ES-I3 (cell line): ENCODE measurements around the gene IFI30.
A peak's percentile ranks its signal among the peaks of the same experiment; 100 is the strongest.
"Not testable (repeated sequence)": the region's sequence is repeated elsewhere in the genome, so short reads cannot be mapped to it uniquely, and the experiment has no call there.

Experiments
- H3K36me3 ChIP-seq: 2 replicates; pipeline ENCODE4 v1.6.1; 2013; ENCODE audit warnings: mild to moderate bottlenecking, low read length, control low read depth, moderate library complexity; ENCODE audit not compliant: insufficient read depth
- H3K4me1 ChIP-seq: 2 replicates; pipeline ENCODE4 v1.6.1; 2013; ENCODE audit warnings: mild to moderate bottlenecking, control low read depth, low read length; ENCODE audit not compliant: insufficient read depth
- H3K9ac ChIP-seq: 2 replicates; pipeline ENCODE4 v1.6.1; 2013; ENCODE audit warnings: low read depth, mild to moderate bottlenecking, low read length, moderate library complexity
- H3K9me3 ChIP-seq: 2 replicates; pipeline ENCODE4 v1.6.1; 2013; ENCODE audit warnings: mild to moderate bottlenecking, low read length, moderate library complexity; ENCODE audit not compliant: control insufficient read depth, insufficient read depth

Gene IFI30

DNA sequence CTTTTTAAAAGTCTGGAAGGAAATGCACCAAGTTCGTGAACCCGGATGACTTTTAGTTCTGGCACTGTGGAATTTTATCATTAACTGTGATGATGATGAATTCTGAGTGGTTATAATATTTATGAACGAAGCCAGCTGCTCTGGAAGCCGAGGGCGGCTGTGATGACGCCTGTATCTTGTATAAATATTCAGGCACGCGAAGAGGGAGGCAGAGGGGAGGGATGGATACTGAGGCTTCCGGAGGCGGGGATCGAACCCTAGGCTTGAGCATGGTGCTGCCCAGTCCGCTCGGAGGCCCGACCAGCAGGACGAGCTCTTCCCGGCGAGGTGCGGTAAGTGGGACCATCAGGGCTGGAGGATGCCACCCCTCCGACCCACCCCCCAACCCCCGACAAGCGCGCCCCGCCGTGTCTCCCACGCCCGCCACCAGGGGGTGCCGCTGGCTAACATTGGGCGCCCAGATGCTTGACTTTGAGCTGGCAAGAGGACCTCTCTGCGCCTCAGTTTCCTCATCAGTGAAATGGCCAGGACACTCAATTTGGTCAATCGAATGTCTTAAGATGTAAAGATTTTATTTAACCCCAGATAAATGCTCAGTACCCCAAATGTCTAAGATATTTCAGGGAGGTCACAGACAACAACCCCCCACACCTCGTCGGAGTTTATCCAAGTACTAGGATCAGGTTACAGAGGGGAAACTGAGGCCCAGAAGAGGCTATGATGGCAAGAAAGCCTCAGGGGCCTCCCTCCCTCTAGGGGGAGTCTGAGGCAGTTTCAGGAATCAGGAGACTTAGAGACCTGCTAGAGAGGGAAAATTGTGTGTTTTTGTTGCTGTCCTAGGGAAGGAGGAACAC is 34.7 kb downstream of the IFI30 start:
- no peaks in the 10 kb centered on the region for H3K36me3 ChIP-seq
- H3K4me1 ChIP-seq, result no peaks in the 10 kb centered on the region; the same call in 1 of the 2 replicates
- no peaks in the 10 kb centered on the region for H3K9me3 ChIP-seq
- peak overlapping the region; percentile 15; the same call in 1 of the 2 replicates for H3K9ac ChIP-seq

DNA sequence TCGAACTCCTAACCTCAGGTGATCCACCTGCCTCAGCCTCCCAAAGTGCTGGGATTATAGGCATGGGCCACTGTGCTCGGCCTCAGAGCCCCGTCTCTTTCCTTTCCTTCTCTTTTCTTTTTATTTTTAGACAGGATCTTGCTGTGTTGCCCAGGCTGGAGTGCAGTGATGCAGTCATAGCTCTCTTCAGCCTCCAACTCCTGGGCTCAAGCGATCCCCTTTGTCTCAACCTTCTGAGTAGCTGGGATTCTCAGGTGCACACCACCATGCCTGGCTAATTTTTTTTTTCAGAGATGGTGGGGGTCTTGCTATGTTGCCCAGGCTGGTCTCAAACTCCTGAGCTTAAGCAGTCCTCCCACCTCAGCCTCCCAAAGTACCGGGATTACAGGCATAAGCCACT is 36.3 kb downstream of the IFI30 start:
- not testable (repeated sequence) for H3K4me1 ChIP-seq, H3K36me3 ChIP-seq, H3K9me3 ChIP-seq, H3K9ac ChIP-seq

- Histone ChIP-seq H3K36me3 (no peaks in the 10 kb centered on the region), H3K9ac (no peak overlapping the region), H3K9me3 (no peaks in the 10 kb centered on the region)
These were observed 38.1 kb downstream of the IFI30 start for GRCh38 chr19:18211683-18212082.

DNA sequence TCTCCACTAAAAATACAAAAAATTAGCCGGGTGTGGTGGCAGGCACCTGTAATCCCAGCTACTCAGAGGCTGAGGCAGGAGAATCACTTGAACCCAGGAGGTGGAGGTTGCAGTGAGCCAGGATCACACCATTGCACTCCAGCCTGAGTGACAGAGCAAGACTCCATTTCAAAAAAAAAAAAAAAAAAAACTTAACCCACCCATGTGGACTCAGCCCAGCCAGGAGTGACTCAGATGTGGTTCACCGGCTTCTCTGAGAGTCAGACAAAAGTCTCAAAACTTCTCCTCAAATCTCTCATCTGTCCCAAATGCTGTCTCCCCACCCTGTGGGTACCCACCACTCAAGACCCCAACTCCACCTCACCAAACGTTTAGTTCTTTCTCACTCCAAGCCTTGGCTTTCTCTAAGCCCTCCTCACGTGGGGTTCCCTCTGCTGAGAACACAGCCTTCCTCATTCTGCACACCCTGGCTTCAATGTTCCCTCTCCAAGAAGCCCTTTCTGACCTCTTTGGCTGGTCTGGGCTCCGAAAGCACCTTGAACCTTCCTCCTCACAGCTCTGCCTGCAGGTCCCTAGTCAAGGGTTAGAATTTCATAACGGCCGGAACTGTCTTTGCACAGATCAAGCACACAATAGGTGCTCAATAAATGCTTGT is 41.3 kb downstream of the IFI30 start:
- Histone ChIP-seq H3K9ac (no peak overlapping the region), H3K4me1 (no peaks in the 10 kb centered on the region), H3K9me3 (no peaks in the 10 kb centered on the region), H3K36me3 (no peaks in the 10 kb centered on the region)

More at GRCh38 chr19:18211683-18212082, 38.1 kb downstream of the IFI30 start:
- no peaks in the 10 kb centered on the region for H3K4me1 ChIP-seq

GRCh38 chr19:18216789-18217188 is 43.2 kb downstream of the IFI30 start:
- Histone ChIP-seq H3K9ac (no peak overlapping the region), H3K36me3 (no peaks in the 10 kb centered on the region), H3K4me1 (no peaks in the 10 kb centered on the region), H3K9me3 (no peaks in the 10 kb centered on the region)

GRCh38 chr19:18218159-18218558 is 44.5 kb downstream of the IFI30 start:
- no peaks in the 10 kb centered on the region for H3K9me3 ChIP-seq
- no peak overlapping the region for H3K9ac ChIP-seq
- no peaks in the 10 kb centered on the region; the same call in 1 of the 2 replicates for H3K4me1 ChIP-seq
- H3K36me3 ChIP-seq, result no peaks in the 10 kb centered on the region

- Histone ChIP-seq H3K9me3 (no peaks in the 10 kb centered on the region), H3K9ac (no peak overlapping the region), H3K4me1 (no peaks in the 10 kb centered on the region; the same call in 1 of the 2 replicates)
These were observed 45.0 kb downstream of the IFI30 start for GRCh38 chr19:18218600-18218999.

DNA sequence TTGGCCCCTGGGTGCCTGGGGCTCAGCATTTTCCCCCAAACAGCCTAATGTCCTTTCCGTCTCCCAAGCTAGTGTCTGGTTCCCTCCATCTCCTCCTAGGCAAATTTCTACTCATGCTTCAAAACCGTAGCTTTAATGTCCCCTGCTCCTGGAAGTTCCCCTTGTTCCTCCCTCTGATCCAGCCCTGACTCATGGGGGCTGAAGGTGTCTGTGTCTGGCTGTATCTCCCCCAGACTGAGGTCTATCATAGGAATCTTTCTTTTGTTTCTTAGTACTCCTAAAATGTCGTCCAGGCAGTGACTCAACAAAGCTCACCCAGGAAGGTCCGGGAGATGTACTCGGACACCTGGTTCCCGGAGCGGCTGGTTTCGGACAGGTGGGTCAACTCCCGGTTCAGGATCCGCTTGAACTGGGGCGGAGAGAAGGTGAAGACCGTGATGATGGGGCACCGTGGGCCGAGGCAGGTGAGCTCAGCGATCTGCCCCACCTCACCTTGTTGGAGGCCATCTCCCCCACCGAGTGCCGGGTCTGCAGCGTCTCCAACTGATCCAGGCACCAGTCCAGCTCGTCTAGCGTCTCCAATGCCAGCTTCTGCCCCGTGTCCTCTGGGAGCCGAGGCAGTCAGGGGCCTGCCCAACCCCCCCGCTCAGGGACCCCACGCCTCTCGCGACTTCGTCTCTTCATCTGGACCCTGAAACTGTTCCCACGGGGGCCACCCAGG is 46.5 kb downstream of the IFI30 start:
- H3K36me3 ChIP-seq, result no peaks in the 10 kb centered on the region
- H3K9me3 ChIP-seq, result no peaks in the 10 kb centered on the region
- H3K9ac ChIP-seq, result peak overlapping the region; percentile 37; the same call in 1 of the 2 replicates
- H3K4me1 ChIP-seq, result no peaks in the 10 kb centered on the region; the same call in 1 of the 2 replicates

More at GRCh38 chr19:18218600-18218999, 45.0 kb downstream of the IFI30 start:
- H3K36me3 ChIP-seq, result no peaks in the 10 kb centered on the region

- H3K9ac ChIP-seq, result peak overlapping the region; percentile 42; the same call in 1 of the 2 replicates
- no peaks in the 10 kb centered on the region; the same call in 1 of the 2 replicates for H3K4me1 ChIP-seq
These were observed 47.1 kb downstream of the IFI30 start for GRCh38 chr19:18220632-18221275.

GRCh38 chr19:18221815-18222725 is 48.5 kb downstream of the IFI30 start:
- Histone ChIP-seq H3K9ac (no peak overlapping the region), H3K9me3 (no peaks in the 10 kb centered on the region), H3K4me1 (no peaks in the 10 kb centered on the region; the same call in 1 of the 2 replicates), H3K36me3 (no peaks in the 10 kb centered on the region)

More at GRCh38 chr19:18220632-18221275, 47.1 kb downstream of the IFI30 start:
- no peaks in the 10 kb centered on the region for H3K36me3 ChIP-seq
- no peaks in the 10 kb centered on the region for H3K9me3 ChIP-seq

DNA sequence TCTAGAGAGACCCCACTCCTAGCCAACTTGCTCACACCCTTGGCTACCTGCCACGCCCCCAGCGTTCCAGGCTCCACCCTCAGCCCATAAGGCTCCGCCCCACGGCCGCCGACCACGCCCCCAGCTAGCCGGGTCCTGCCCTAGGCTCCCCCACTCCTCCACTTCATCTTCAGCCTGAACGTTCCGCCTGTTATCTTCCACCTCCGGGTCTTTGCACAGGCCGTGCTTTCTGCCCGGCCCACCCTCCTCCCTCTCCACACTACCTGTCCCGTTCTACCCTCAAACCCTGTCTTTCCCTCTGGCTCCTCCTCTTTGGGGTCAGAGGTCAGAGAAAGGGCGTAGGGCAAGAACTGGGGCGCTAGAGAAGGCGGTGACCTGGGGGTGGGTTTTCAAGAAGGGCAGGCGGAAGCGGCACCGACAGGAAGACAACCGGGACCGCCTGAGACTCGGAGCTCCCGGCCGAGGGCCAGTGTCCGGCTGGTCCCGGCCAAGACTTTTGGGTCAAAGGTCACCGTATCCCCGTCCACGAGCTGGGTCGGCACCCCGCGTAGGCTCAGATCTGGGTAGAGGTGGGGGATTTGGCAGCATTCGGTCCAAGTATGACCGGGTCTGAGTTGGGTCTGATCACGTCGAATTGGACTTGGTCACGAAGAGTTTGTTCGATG is 50.4 kb downstream of the IFI30 start:
- Histone ChIP-seq H3K4me1 (no peaks in the 10 kb centered on the region; the same call in 1 of the 2 replicates), H3K36me3 (no peaks in the 10 kb centered on the region), H3K9me3 (no peaks in the 10 kb centered on the region), H3K9ac (peak overlapping the region; percentile 97)

DNA sequence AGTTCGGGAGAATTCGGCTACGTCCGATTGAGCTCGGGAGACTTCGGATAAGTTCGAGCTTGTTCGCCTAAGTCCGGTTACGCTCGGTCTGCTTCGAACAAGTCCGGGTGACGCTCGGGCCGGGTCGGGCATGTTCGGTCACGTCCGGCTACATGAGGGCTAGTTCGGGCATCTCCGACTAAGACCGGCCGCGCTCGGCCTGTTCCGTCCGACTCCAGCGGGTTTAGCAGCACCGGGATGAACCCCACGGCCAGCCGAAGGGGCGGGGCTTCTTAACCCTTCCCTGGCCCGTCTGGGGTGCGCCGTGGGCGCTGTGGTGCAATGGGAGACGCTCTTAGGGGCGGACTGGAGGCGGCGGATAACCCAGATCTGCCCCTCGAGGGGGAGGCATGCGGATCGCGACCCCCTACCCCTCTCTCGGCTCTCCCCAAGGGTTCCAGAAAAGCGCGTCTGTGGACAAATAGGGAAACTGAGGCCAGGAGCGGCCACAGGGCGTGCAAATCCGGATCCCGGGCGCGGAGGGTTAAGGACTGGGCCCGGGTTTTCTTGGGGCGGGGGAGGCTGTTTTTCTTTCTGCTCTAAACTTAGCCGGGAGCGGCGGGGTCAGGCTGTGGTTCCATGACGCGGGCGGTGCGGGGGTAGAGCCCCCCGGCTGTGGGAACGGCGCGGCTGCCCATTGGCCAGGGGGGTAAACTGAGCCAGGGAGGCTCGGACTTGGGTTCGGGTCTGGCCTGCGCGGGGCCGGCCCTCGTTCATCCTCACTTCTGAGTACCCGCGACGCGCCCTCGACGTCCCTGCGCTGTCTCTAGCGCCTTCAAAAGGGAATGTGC is 51.1 kb downstream of the IFI30 start:
- Histone ChIP-seq H3K9me3 (no peaks in the 10 kb centered on the region), H3K36me3 (no peaks in the 10 kb centered on the region), H3K4me1 (no peaks in the 10 kb centered on the region; the same call in 1 of the 2 replicates), H3K9ac (peak overlapping the region; percentile 97)
